K562 (cell line): Measurements from ENCODE around the gene ZNF622. TPM values are rescaled to one million over a fixed set of nuclear protein-coding genes. Genes with fewer than 3 reads are reported as not detected.

ENCODE experiments used
- ATAC-seq: fragments of 200-7000 bp; cut with Tn5 transposase; 3 replicates; pipeline ENCODE4 v1.9.1; 2020; ENCODE audit warnings: moderate library complexity
- BruUV-seq: library from RNA; stranded (reverse); fragments of 400-500 nt; replicated peaks from 2 replicates; lab custom pipeline; 2021; lab: Mats Ljungman, UMichigan
- CTCF ChIA-PET: fragments of 300-600 bp; formaldehyde crosslinking; extraction: SDS; loops from one replicate; lab custom pipeline; 2021; ENCODE audit warnings: low intra/inter-chr PET ratio; lab: Yijun Ruan, JAX
- POLR2A ChIA-PET: fragments of 300-600, 350-650 bp; sonication (Branson Sonifier 250); formaldehyde crosslinking; extraction: SDS; loops from one replicate; lab custom pipeline; 2021; ENCODE audit warnings: antibody characterized with exemption, inconsistent platforms; lab: Yijun Ruan, JAX
- DNase-seq, 4 experiments: peaks; one replicate each; pipeline versions ENCODE4 v3.0.0 to v3.0.0-alpha.2; 2011 to 2018; ENCODE audit warnings: low spot score in 3 of 4, mixed read lengths in 3 of 4; ENCODE audit errors: extremely low read depth in 1 of 4
- FAIRE-seq: peaks from 2 replicates; lab custom pipeline; 2011; peaks lifted over from hg19 to GRCh38; lab: Jason Lieb, UNC
- H2AFZ ChIP-seq: 2 replicates; pipeline ENCODE4 v1.6.0; 2011; ENCODE audit warnings: low read depth, low read length, control low read depth, inconsistent platforms
- H3K27ac ChIP-seq: fragments of 200-600 bp; 3 replicates; pipeline ENCODE4 v1.8.0; 2011; ENCODE audit warnings: low read depth, mild to moderate bottlenecking, control low read depth, inconsistent platforms, low read length, moderate library complexity, mixed read lengths; ENCODE audit errors: extremely low read depth
- H3K27me3 ChIP-seq, 2 experiments: fragments of 300-600 bp in 1 of 2; 2 replicates in 1 of 2; 3 replicates in 1 of 2; pipeline versions ENCODE4 v1.6.0 to v1.8.0; 2011; ENCODE audit warnings: inconsistent platforms in 2 of 2, low read length in 2 of 2, mild to moderate bottlenecking in 1 of 2, mixed read lengths in 1 of 2, moderate library complexity in 1 of 2; ENCODE audit not compliant: control insufficient read depth in 2 of 2, insufficient read depth in 2 of 2
- H3K36me3 ChIP-seq: fragments of 300-600 bp; 3 replicates; pipeline ENCODE4 v1.8.0; 2011; ENCODE audit warnings: mild to moderate bottlenecking, low read length, inconsistent platforms; ENCODE audit not compliant: control insufficient read depth, insufficient read depth
- H3K4me1 ChIP-seq, 2 experiments: fragments of 200-600 bp in 1 of 2; replicated peaks in 1 of 2; 2 replicates in 1 of 2; 3 replicates in 1 of 2; pipeline versions ENCODE4 v1.5.1 to v1.8.0; 2011; ENCODE audit warnings: inconsistent platforms in 2 of 2, low read length in 2 of 2, mild to moderate bottlenecking in 1 of 2, mixed read lengths in 1 of 2, moderate library complexity in 1 of 2; ENCODE audit not compliant: control insufficient read depth in 2 of 2, insufficient read depth in 2 of 2
- H3K4me2 ChIP-seq: 2 replicates; pipeline ENCODE4 v1.6.1; 2011; ENCODE audit warnings: low read length, control low read depth, inconsistent platforms, mixed read lengths; ENCODE audit not compliant: insufficient read depth
- H3K4me3 ChIP-seq: fragments of 200-600 bp; sonication (generic), shearing (Covaris generic); 2 replicates; pipeline ENCODE4 v1.5.1; 2016; ENCODE audit warnings: control low read depth, inconsistent platforms
- H3K79me2 ChIP-seq: fragments of 200-600 bp; 3 replicates; pipeline ENCODE4 v1.8.0; 2011; ENCODE audit warnings: low read length, inconsistent platforms; ENCODE audit not compliant: control insufficient read depth, insufficient read depth
- H3K9ac ChIP-seq, 2 experiments: 2 replicates each; pipeline versions ENCODE4 v1.6.0 to v1.6.1; 2011; ENCODE audit warnings: low read depth in 2 of 2, low read length in 2 of 2, control low read depth in 1 of 2, inconsistent platforms in 1 of 2, mild to moderate bottlenecking in 1 of 2, mixed read lengths in 1 of 2; ENCODE audit not compliant: insufficient read depth in 1 of 2
- H3K9me1 ChIP-seq: one replicate; pipeline ENCODE4 v1.6.0; 2011; ENCODE audit warnings: inconsistent platforms, mild to moderate bottlenecking, low read length, moderate library complexity; ENCODE audit not compliant: control insufficient read depth, insufficient read depth
- H3K9me3 ChIP-seq: replicated peaks from 2 replicates; pipeline ENCODE4 v1.5.1; 2011; ENCODE audit warnings: low read depth, low read length, inconsistent platforms; ENCODE audit not compliant: control insufficient read depth, insufficient read depth
- H4K20me1 ChIP-seq: replicated peaks from 2 replicates; pipeline ENCODE4 v1.6.1; 2011; ENCODE audit warnings: low read length, inconsistent platforms, mixed read lengths; ENCODE audit not compliant: control insufficient read depth, insufficient read depth
- CHD1 ChIP-seq: fragments of 200-600 bp; sonication (generic); IDR thresholded peaks from one replicate; pipeline ENCODE4 v1.6.1; 2012; ENCODE audit warnings: mild to moderate bottlenecking, moderate library complexity, low read length, inconsistent platforms
- CTBP1 ChIP-seq: fragments of 450-650 bp; IDR thresholded peaks from 2 replicates; pipeline ENCODE4 v1.6.1; 2016; ENCODE audit warnings: borderline replicate concordance
- DLX4 ChIP-seq: fragments of 250-450 bp; sonication (Bioruptor Pico); IDR thresholded peaks from 2 replicates; pipeline ENCODE4 v1.6.1; 2021; ENCODE audit warnings: mild to moderate bottlenecking
- E2F5 ChIP-seq: sonication (generic); formaldehyde crosslinking; IDR thresholded peaks from 2 replicates; pipeline ENCODE4 v1.8.0; 2022; ENCODE audit warnings: mild to moderate bottlenecking, missing genetic modification reagents
- FOXM1 ChIP-seq, 2 experiments: fragments of 450-650 bp in 1 of 2; sonication (generic) in 1 of 2; formaldehyde crosslinking in 1 of 2; IDR thresholded peaks; 2 replicates each; pipeline versions ENCODE4 v1.6.1 to v1.9.0; 2017 to 2022; ENCODE audit warnings: low read depth in 2 of 2, mild to moderate bottlenecking in 2 of 2, missing genetic modification reagents in 1 of 2, moderate library complexity in 1 of 2
- HNRNPK ChIP-seq: fragments of 200-400 bp; formaldehyde crosslinking; IDR thresholded peaks from one replicate; pipeline ENCODE4 v1.6.1; 2018; ENCODE audit warnings: mild to moderate bottlenecking, low read depth, low read length; ENCODE audit not compliant: poor library complexity, severe bottlenecking
- RB1 ChIP-seq: fragments of 450-650 bp; IDR thresholded peaks from 2 replicates; pipeline ENCODE4 v1.6.1; 2017; ENCODE audit warnings: low read depth, mild to moderate bottlenecking
- RBM17 ChIP-seq: fragments of 200-400 bp; formaldehyde crosslinking; IDR thresholded peaks from 2 replicates; pipeline ENCODE4 v1.6.1; 2017; ENCODE audit warnings: low read depth, mild to moderate bottlenecking, low read length, borderline replicate concordance
- SPI1 ChIP-seq: IDR thresholded peaks from 2 replicates; pipeline ENCODE4 v1.6.1; 2011; ENCODE audit warnings: low read depth, low read length, control low read depth, borderline replicate concordance
- TCF3 ChIP-seq: sonication (generic); formaldehyde crosslinking; IDR thresholded peaks from 2 replicates; pipeline ENCODE4 v1.4.0; 2020; ENCODE audit warnings: mild to moderate bottlenecking, missing genetic modification reagents
- ZBTB34 ChIP-seq: fragments of 250-450 bp; sonication (Bioruptor Pico); IDR thresholded peaks from 2 replicates; pipeline ENCODE4 v1.8.0; 2021; ENCODE audit warnings: mild to moderate bottlenecking, moderate library complexity
- ZNF124 ChIP-seq: sonication (generic); formaldehyde crosslinking; IDR thresholded peaks from 2 replicates; pipeline ENCODE4 v1.8.1; 2022; ENCODE audit warnings: missing genetic modification reagents
- ZNF263 ChIP-seq: sonication (generic); formaldehyde crosslinking; IDR thresholded peaks from 2 replicates; pipeline ENCODE4 v1.8.0; 2022; ENCODE audit warnings: mild to moderate bottlenecking, missing genetic modification reagents, borderline replicate concordance
- ZNF507 ChIP-seq: conservative IDR thresholded peaks from 2 replicates; pipeline ENCODE4 v1.6.1; 2017; ENCODE audit warnings: missing genetic modification characterization, missing compliant biosample characterization
- WGBS: fragments of 100-300 bp; shearing (Covaris generic); methylation state at CpG from one replicate; pipeline ENCODE4 v1.1.6; 2016; ENCODE audit warnings: low coverage, mixed read lengths; ENCODE audit not compliant: insufficient coverage; ENCODE audit errors: missing lambda C conversion rate; 5-methylcytosine and 5-hydroxymethylcytosine counted together
- in situ Hi-C: fragments of 300-500 bp; cut with MboI; formaldehyde crosslinking; loops from 4 replicates; pipeline ENCODE4 v1.15.0; 2018; ENCODE audit warnings: inconsistent platforms, mixed read lengths
- intact Hi-C: fragments of 100-400 bp; cut with micrococcal nuclease; formaldehyde crosslinking; loops from 2 replicates; pipeline ENCODE4 v1.14.2; 2022
- polyA plus RNA-seq, 8 experiments: library from polyadenylated mRNA; depleted of rRNA in 4 of 8; stranded (reverse) in 5 of 8; unstranded in 3 of 8; fragments of >200 nt; fragmentation: Nextera tagmentation in 2 of 8; fragmentation: Illumina TruSeq in 1 of 8; extraction: Ambion mirVana in 2 of 8; extraction: Trizol in 1 of 8; gene quantifications; 2 replicates each; pipeline versions ENCODE4 v1.2.1 to v1.2.3, GENCODE V29; 2011 to 2014; ENCODE audit warnings: inconsistent platforms in 1 of 8, missing spikeins in 1 of 8
- total RNA-seq, 7 experiments: library from RNA; depleted of rRNA in 6 of 7; stranded (reverse); fragments of >200 nt in 6 of 7; fragmentation: Illumina TruSeq in 2 of 7; extraction: Trizol in 2 of 7; gene quantifications; 2 replicates each; pipeline versions ENCODE4 v1.2.1 to v1.2.3, GENCODE V29; 2011 to 2021; ENCODE audit warnings: low replicate concordance in 1 of 7
- TF ChIP-seq, protein P1 (sequence below): sonication (generic); formaldehyde crosslinking; IDR thresholded peaks from 2 replicates; pipeline ENCODE4 v1.8.0; 2022; ENCODE audit warnings: mild to moderate bottlenecking, missing genetic modification reagents

The ZNF622 gene
- total and polyA plus RNA-seq, 9 of the 15 experiments (the other 6 are each of a cell fraction or from before 2014, with no cell fraction given): 9.6 to 51.5 (median 32.3) TPM

DNA sequence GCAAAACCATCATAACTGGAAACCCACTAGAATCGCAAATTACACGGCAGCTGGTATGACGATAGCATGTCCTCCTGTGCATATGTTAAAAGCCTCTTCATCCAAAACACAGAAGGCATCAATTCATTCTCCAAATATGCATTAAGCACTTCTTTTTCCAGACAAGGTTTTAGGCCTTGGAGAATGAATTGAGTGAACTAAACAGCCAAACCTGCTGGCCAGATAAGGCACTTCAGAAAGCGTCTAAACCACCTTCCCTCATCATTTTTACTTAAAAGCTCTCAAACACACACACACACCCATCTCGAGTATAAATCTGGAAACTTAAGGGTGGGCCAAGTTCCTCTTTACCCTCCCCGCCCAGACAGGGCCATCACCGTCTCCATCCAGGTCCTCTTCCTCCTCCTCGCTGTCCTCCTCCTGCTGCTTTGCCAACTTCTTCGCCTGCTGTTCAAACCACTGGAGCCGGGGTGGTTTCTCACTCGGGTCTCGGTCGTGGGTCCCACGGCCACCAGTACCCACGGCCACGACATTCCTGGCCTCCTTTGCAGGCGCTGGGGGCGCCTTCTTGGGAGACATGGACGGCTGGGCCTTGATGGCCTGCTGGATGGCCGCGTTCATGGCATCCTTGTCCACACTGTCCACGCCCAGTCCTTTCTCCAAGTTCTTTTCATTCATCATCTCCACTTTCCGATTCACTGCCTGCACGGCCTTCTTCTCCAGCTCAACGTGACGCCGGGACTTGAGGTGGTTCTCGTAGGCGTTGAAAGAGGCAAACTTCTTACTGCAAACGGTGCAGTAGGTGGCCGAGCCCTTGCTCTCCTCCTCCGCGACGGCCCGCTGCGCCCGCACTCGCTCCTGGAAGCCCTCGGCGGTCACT, 696 bp downstream of the ZNF622 start:
- peaks cover 9% of the 10 kb centered on the region; the same call in 1 of the 2 replicates for H4K20me1 ChIP-seq
- H3K4me3 ChIP-seq: peak overlapping the region; percentile 84
- H3K4me1 ChIP-seq: peaks cover 13 to 18% of the 10 kb centered on the region in 2 experiments; a peak in 4 of 5 replicates
- WGBS: under 1% methylated on average over 39 of the region's 40 CpGs
- peaks cover 44% of the 10 kb centered on the region for H3K36me3 ChIP-seq
- BruUV-seq: TSS peak; percentile 72
- in situ Hi-C loops: no loop called here
- FAIRE-seq (peak; percentile 29), DNase-seq (peak in 1 of 4 experiments; percentile 32), ATAC-seq (peak; percentile 10)
- POLR2A ChIA-PET: interaction anchor here (0.7 to 1.4 kb wide), 3 partner anchors 9 to 63 kb away, joined by 3 to 7 read pairs (median 3); no protein-coding TSS in a partner anchor
- peak overlapping the region; percentile 88 to 98 for H3K9ac ChIP-seq
- H3K4me2 ChIP-seq: peak overlapping the region; percentile 91
- H3K27ac ChIP-seq: peak overlapping the region; percentile 85
- H2AFZ ChIP-seq: peak overlapping the region; percentile 96
- H3K79me2 ChIP-seq: peaks cover 59% of the 10 kb centered on the region
- no peaks in the 10 kb centered on the region for H3K9me3 ChIP-seq
- no peaks in the 10 kb centered on the region for H3K27me3 ChIP-seq
- intact Hi-C loops: loop anchor here (2.0 kb wide), 1 partner anchor 46 kb away; no protein-coding TSS in a partner anchor
- CTCF ChIA-PET: interaction anchor here (1.2 kb wide), 1 partner anchor 8 kb away, joined by 3 read pairs; no protein-coding TSS in a partner anchor
- H3K9me1 ChIP-seq: no peaks in the 10 kb centered on the region
- TF ChIP-seq RBM17 (no peak), CTBP1 (peak; percentile 16), ZNF507 (tag) (no peak), FOXM1 (IDR thresholded peaks at IDR 0.05; ENCODE audit: low read depth) (no peak), FOXM1 (CRISPR knock-in tag; IDR thresholded peaks at IDR 0.05; ENCODE audit: low read depth) (0 out of 2 replicates have a peak, but pooled peaks have one; percentile 2), HNRNPK (no peak), E2F5 (peak; percentile 65; the same call in 1 of the 2 replicates), RB1 (0 out of 2 replicates have a peak, but pooled peaks have one; percentile 1), ZBTB34 (no peak), ZNF124 (CRISPR knock-in tag) (no peak), TCF3 (CRISPR knock-in tag) (no peak), CHD1 (peak; percentile 22), SPI1 (peak; percentile 33; the same call in 1 of the 2 replicates), DLX4 (no peak), ZNF263 (CRISPR knock-in tag) (peak; percentile 92)
- TF ChIP-seq, protein P1, sequence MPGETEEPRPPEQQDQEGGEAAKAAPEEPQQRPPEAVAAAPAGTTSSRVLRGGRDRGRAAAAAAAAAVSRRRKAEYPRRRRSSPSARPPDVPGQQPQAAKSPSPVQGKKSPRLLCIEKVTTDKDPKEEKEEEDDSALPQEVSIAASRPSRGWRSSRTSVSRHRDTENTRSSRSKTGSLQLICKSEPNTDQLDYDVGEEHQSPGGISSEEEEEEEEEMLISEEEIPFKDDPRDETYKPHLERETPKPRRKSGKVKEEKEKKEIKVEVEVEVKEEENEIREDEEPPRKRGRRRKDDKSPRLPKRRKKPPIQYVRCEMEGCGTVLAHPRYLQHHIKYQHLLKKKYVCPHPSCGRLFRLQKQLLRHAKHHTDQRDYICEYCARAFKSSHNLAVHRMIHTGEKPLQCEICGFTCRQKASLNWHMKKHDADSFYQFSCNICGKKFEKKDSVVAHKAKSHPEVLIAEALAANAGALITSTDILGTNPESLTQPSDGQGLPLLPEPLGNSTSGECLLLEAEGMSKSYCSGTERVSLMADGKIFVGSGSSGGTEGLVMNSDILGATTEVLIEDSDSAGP: 0 out of 2 replicates have a peak, but pooled peaks have one; percentile 36
